ENCODE data around the gene R3HDM1.

DNA sequence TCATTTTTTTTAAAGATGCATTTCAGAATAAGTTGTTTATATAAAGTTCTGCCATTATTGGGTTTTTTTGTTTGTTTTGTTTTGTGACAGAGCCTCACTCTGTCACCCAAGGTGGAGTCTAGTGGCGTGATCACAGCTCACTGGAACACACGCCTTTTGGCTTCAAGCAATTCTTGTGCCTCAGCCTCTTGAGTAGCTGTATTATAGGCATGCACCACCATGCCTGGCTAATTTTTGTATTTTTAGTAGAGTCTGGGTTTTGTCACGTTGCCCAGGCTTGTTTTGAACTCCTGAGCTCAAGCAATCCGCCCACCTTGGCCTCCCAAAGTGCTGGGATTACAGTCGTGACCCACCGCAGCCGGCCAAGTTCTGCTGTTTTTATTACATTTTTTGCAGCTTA lies 72.3 kb downstream of the R3HDM1 start:
- TF ChIP-seq, protein P1, sequence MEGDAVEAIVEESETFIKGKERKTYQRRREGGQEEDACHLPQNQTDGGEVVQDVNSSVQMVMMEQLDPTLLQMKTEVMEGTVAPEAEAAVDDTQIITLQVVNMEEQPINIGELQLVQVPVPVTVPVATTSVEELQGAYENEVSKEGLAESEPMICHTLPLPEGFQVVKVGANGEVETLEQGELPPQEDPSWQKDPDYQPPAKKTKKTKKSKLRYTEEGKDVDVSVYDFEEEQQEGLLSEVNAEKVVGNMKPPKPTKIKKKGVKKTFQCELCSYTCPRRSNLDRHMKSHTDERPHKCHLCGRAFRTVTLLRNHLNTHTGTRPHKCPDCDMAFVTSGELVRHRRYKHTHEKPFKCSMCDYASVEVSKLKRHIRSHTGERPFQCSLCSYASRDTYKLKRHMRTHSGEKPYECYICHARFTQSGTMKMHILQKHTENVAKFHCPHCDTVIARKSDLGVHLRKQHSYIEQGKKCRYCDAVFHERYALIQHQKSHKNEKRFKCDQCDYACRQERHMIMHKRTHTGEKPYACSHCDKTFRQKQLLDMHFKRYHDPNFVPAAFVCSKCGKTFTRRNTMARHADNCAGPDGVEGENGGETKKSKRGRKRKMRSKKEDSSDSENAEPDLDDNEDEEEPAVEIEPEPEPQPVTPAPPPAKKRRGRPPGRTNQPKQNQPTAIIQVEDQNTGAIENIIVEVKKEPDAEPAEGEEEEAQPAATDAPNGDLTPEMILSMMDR (IDR thresholded peaks at IDR 0.05; ENCODE audit: poor library complexity), result no peak
- TF ChIP-seq EZH2phosphoT487 (IDR thresholded peaks at IDR 0.05; ENCODE audit: low read depth, severe bottlenecking, unreplicated experiment), result no peak
